Body of pancreas (tissue), 4 donors: ENCODE data around the gene DLEC1.

Experiments used
- POLR2A ChIP-seq, 3 donors: fragments of 450-650 bp; IDR thresholded peaks; one replicate each; pipeline ENCODE4 v1.6.1; 2016; ENCODE audit warnings: antibody characterized with exemption in 3 of 3, mild to moderate bottlenecking in 2 of 3
- TF ChIP-seq, protein P1 (sequence below), 7 experiments: fragments of 450-650 bp in 4 of 7; fragments of 200-600 bp in 3 of 7; sonication (generic) in 3 of 7; IDR thresholded peaks; one replicate each; pipeline ENCODE4 v1.5.1; 2016 to 2019; ENCODE audit warnings: antibody characterized with exemption in 7 of 7

DNA sequence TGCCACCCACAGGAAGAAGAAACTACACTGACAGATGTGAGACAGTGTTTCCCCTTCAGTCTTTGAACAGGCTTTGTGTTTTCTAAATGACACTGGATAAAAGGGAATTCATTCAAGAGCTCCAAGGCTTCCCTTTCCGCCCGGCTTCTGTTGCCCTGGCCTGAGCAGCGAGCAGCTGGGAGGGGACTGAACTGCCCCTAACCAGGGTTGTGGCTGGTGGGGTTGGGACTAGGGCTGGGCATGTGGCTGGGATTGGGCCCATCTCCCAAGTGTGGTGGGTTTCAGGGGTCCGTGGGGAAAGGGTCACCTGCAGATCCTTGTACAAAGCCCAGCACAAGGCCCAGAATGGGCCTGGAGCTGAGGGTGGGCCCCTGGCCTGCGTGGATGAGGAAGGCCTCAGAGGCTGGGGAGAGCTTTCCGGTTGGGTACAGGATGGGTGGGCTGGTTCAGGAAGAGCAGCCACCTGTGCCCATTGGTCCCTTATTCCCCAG, 38.0 kb upstream of the DLEC1 start:
- TF ChIP-seq, protein P1, sequence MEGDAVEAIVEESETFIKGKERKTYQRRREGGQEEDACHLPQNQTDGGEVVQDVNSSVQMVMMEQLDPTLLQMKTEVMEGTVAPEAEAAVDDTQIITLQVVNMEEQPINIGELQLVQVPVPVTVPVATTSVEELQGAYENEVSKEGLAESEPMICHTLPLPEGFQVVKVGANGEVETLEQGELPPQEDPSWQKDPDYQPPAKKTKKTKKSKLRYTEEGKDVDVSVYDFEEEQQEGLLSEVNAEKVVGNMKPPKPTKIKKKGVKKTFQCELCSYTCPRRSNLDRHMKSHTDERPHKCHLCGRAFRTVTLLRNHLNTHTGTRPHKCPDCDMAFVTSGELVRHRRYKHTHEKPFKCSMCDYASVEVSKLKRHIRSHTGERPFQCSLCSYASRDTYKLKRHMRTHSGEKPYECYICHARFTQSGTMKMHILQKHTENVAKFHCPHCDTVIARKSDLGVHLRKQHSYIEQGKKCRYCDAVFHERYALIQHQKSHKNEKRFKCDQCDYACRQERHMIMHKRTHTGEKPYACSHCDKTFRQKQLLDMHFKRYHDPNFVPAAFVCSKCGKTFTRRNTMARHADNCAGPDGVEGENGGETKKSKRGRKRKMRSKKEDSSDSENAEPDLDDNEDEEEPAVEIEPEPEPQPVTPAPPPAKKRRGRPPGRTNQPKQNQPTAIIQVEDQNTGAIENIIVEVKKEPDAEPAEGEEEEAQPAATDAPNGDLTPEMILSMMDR (IDR thresholded peaks at IDR 0.05): no peak
- no peak for TF ChIP-seq POLR2A (IDR thresholded peaks at IDR 0.05)
